OCI-LY7 (cell line): Measurements from ENCODE around the gene CNOT1. TPM values are rescaled to one million over a fixed set of nuclear protein-coding genes. Genes with fewer than 3 reads are reported as not detected.

Source experiments
- BruUV-seq: library from RNA; stranded (reverse); fragments of 400-500 nt; replicated peaks from 2 replicates; lab custom pipeline; 2021; lab: Mats Ljungman, UMichigan
- CTCF ChIA-PET: fragments of 300-600 bp; sonication (Branson Sonifier 250); formaldehyde crosslinking; loops from one replicate; lab custom pipeline; 2022; ENCODE audit warnings: antibody characterized with exemption; ENCODE audit not compliant: unreplicated experiment; lab: Charles Lee
- POLR2A ChIA-PET: fragments of 300-600 bp; sonication (Branson Sonifier 250); formaldehyde crosslinking; loops from one replicate; lab custom pipeline; 2022; ENCODE audit warnings: antibody characterized with exemption; lab: Charles Lee
- DNase-seq: peaks from one replicate; pipeline ENCODE4 v3.0.0-alpha.2; 2015; ENCODE audit warnings: low spot score
- H2AFZ ChIP-seq: fragments of 200-600 bp; sonication (generic), shearing (Covaris generic); 2 replicates; pipeline ENCODE4 v1.6.1; 2014; ENCODE audit warnings: mild to moderate bottlenecking, antibody characterized with exemption, low read length, moderate library complexity
- H3K27ac ChIP-seq: fragments of 200-600 bp; sonication (generic); 2 replicates; pipeline ENCODE4 v1.5.1; 2014; ENCODE audit warnings: mixed run types, low read depth, mild to moderate bottlenecking, moderate library complexity, low read length, inconsistent platforms; ENCODE audit not compliant: poor library complexity, severe bottlenecking
- H3K36me3 ChIP-seq: fragments of 200-600 bp; sonication (generic); 2 replicates; pipeline ENCODE4 v1.6.1; 2014; ENCODE audit warnings: mild to moderate bottlenecking, antibody characterized with exemption, low read length, moderate library complexity, mixed read lengths; ENCODE audit not compliant: insufficient read depth
- H3K4me1 ChIP-seq: fragments of 200-600 bp; sonication (generic); 2 replicates; pipeline ENCODE4 v1.5.1; 2014; ENCODE audit warnings: mild to moderate bottlenecking, low read length; ENCODE audit not compliant: insufficient read depth, poor library complexity, severe bottlenecking
- H3K4me2 ChIP-seq: fragments of 200-600 bp; sonication (generic); 2 replicates; pipeline ENCODE4 v1.6.1; 2014; ENCODE audit warnings: mild to moderate bottlenecking, low read length
- H3K4me3 ChIP-seq: fragments of 200-600 bp; sonication (generic); 2 replicates; pipeline ENCODE4 v1.5.1; 2014; ENCODE audit warnings: mild to moderate bottlenecking, low read depth, low read length; ENCODE audit not compliant: poor library complexity, severe bottlenecking
- H3K79me2 ChIP-seq: fragments of 200-600 bp; sonication (generic); 2 replicates; pipeline ENCODE4 v1.6.1; 2016; ENCODE audit warnings: low read depth, mild to moderate bottlenecking, low read length, moderate library complexity, mixed read lengths; ENCODE audit not compliant: insufficient read depth
- H3K9me2 ChIP-seq: fragments of 200-600 bp; sonication (generic); 2 replicates; pipeline ENCODE4 v1.6.1; 2016; ENCODE audit warnings: mild to moderate bottlenecking, low read length, mixed read lengths; ENCODE audit not compliant: insufficient read depth
- H3K9me3 ChIP-seq: fragments of 200-600 bp; sonication (generic); 2 replicates; pipeline ENCODE4 v1.6.1; 2014; ENCODE audit warnings: mild to moderate bottlenecking, mixed run types, low read length, mixed read lengths
- H4K20me1 ChIP-seq: fragments of 200-600 bp; sonication (generic); 2 replicates; pipeline ENCODE4 v1.6.1; 2014; ENCODE audit warnings: mild to moderate bottlenecking, antibody characterized with exemption, low read length, moderate library complexity, mixed read lengths; ENCODE audit not compliant: insufficient read depth
- EZH2phosphoT487 ChIP-seq: fragments of 200-600 bp; sonication (generic); IDR thresholded peaks from 2 replicates; pipeline ENCODE4 v1.6.1; 2018; ENCODE audit warnings: low read depth, borderline replicate concordance, mild to moderate bottlenecking, mixed run types, antibody characterized with exemption, low read length, moderate library complexity, mixed read lengths
- intact Hi-C: fragments of 100-400 bp; cut with micrococcal nuclease; formaldehyde crosslinking; loops from one replicate; pipeline ENCODE4 v1.10.0; 2022; ENCODE audit not compliant: unreplicated experiment
- total RNA-seq, 2 experiments: library from RNA; depleted of rRNA in 1 of 2; stranded (reverse); fragments of >200 nt in 1 of 2; shearing (Covaris generic) in 1 of 2; gene quantifications; 2 replicates each; pipeline ENCODE4 v1.2.3, GENCODE V29; 2014 to 2022
- TF ChIP-seq, protein P1 (sequence below): fragments of 200-600 bp; sonication (generic); conservative IDR thresholded peaks from 2 replicates; pipeline ENCODE4 v1.5.1; 2014; ENCODE audit warnings: mild to moderate bottlenecking, antibody characterized with exemption, low read length, moderate library complexity, mixed read lengths

The CNOT1 gene
- total RNA-seq, 2 experiments from 2014 or later, result 230 to 288 TPM

DNA sequence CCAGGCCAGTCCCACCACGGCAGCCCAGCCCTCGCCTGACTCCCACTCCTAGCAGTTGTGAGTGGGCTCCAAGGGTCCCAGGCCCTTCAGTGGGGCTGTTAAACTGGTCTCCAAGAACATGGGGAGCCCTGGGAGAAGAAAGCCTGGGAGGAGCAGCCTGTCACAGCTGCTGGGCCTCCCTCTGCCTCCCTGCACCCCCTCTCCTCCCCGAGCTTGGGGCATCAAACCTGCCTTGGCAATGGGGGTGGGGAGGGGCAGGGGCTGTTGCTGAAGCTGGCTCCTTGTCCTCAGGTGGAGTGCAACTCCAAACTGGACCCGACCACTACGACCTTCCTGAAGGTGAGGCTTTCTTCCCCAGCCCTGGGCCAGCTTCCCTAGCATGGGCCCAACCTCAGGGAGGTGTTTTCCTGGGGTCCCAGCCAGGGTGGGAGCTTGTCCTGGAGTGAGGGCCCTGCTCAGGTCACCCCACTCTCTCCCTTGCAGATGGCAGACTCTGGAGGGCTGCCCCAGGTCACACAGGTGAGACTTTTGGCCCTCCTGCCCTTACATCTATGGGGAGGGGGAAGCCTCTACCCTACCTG, 120.9 kb downstream of the CNOT1 start:
- intact Hi-C loops, result no loop called here
- no peaks in the 10 kb centered on the region for H3K9me2 ChIP-seq
- TF ChIP-seq, protein P1, sequence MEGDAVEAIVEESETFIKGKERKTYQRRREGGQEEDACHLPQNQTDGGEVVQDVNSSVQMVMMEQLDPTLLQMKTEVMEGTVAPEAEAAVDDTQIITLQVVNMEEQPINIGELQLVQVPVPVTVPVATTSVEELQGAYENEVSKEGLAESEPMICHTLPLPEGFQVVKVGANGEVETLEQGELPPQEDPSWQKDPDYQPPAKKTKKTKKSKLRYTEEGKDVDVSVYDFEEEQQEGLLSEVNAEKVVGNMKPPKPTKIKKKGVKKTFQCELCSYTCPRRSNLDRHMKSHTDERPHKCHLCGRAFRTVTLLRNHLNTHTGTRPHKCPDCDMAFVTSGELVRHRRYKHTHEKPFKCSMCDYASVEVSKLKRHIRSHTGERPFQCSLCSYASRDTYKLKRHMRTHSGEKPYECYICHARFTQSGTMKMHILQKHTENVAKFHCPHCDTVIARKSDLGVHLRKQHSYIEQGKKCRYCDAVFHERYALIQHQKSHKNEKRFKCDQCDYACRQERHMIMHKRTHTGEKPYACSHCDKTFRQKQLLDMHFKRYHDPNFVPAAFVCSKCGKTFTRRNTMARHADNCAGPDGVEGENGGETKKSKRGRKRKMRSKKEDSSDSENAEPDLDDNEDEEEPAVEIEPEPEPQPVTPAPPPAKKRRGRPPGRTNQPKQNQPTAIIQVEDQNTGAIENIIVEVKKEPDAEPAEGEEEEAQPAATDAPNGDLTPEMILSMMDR, result no peak
- no peak for TF ChIP-seq EZH2phosphoT487

DNA sequence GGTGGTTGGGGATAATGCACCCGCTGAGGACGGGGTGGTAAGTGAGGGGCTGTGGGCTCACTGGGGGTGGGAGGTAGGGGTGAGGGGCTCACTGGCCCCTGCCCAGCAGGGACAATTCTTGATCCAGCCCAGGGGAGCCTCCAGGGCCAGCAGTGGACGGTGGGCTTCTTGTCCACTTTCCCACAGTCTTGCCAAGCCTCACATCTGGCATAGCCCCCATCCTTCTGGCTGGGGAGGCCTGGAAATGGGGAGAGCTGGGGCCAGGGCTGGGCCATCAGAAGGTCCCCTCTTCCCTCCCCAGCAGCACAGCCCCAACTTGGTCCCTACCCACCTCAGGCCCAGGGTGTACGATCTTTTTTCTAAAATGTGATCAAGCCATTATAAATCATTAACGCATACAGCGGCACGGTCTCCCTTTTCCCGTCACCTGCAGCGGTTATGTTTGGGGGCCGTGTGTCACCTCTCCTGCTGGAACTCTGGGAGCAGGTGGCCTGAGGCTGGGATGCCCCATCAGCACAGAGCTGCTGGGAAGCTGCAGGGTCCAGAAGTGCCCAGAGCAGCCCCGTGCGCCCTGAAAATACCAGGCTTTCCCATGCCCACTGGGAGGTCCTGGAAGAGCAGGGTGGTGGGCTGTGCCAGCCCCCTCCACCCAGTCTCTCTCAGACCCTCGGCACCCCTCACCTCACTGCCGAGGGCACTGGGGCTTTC, 121.5 kb downstream of the CNOT1 start:
- no TSS peak for BruUV-seq
- Histone ChIP-seq H3K79me2 (no peaks in the 10 kb centered on the region), H3K9me3 (no peaks in the 10 kb centered on the region), H3K9me2 (no peaks in the 10 kb centered on the region), H3K4me3 (no peak overlapping the region), H3K27ac (no peak overlapping the region), H4K20me1 (no peaks in the 10 kb centered on the region), H3K36me3 (peaks cover 12% of the 10 kb centered on the region; the same call in 1 of the 2 replicates), H2AFZ (no peak overlapping the region), H3K4me1 (no peaks in the 10 kb centered on the region), H3K4me2 (no peak overlapping the region)
- TF ChIP-seq EZH2phosphoT487, result no peak
- TF ChIP-seq, protein P1, result no peak
- intact Hi-C loops, result no loop called here
- POLR2A ChIA-PET, result interaction anchor here (0.6 kb wide), 1 partner anchor 203 kb away, joined by 4 read pairs; no protein-coding TSS in a partner anchor
- DNase-seq, result no peak
- CTCF ChIA-PET, result no interaction called here

More for the DNA sequence above, 120.9 kb downstream of the CNOT1 start:
- no peaks in the 10 kb centered on the region for H4K20me1 ChIP-seq
- no peaks in the 10 kb centered on the region for H3K4me1 ChIP-seq
- H2AFZ ChIP-seq, result no peak overlapping the region
- no peaks in the 10 kb centered on the region for H3K9me3 ChIP-seq
- ChIA-PET POLR2A (no interaction called here), CTCF (no interaction called here)
- H3K4me3 ChIP-seq, result no peak overlapping the region
- no peak overlapping the region for H3K4me2 ChIP-seq
- no peak for DNase-seq
- BruUV-seq, result no TSS peak
- H3K79me2 ChIP-seq, result no peaks in the 10 kb centered on the region
- H3K27ac ChIP-seq, result no peak overlapping the region
- H3K36me3 ChIP-seq, result peaks cover 16% of the 10 kb centered on the region; the same call in 1 of the 2 replicates
